ENCODE data around the gene KIAA0930.

Gene KIAA0930

GRCh38 chr22:45224988-45225731, 15.5 kb downstream of the KIAA0930 start:
- TF ChIP-seq GLIS1 (tag by site-specific recombination; IDR thresholded peaks at IDR 0.05) (peak; percentile 87), ZNF558 (tag by site-specific recombination; IDR thresholded peaks at IDR 0.05) (no peak), ZNF223 (tag by site-specific recombination; IDR thresholded peaks at IDR 0.05) (no peak), KLF17 (tag by site-specific recombination; IDR thresholded peaks at IDR 0.05) (no peak), ZIC2 (tag by site-specific recombination; IDR thresholded peaks at IDR 0.05) (0 out of 2 replicates have a peak, but pooled peaks have one; percentile 17), AEBP2 (tag by site-specific recombination; IDR thresholded peaks at IDR 0.05; ENCODE audit: borderline replicate concordance) (no peak), ZNF510 (tag by site-specific recombination; IDR thresholded peaks at IDR 0.05; ENCODE audit: insufficient replicate concordance) (no peak), ZEB2 (tag by site-specific recombination; IDR thresholded peaks at IDR 0.05) (no peak), ZNF202 (tag by site-specific recombination; IDR thresholded peaks at IDR 0.05; ENCODE audit: borderline replicate concordance) (no peak), HOXA7 (CRISPR knock-in tag; IDR thresholded peaks at IDR 0.05; ENCODE audit: borderline replicate concordance) (no peak), ZNF341 (tag by site-specific recombination; IDR thresholded peaks at IDR 0.05; ENCODE audit: low read depth) (no peak)
- peaks cover 5% of the 10 kb centered on the region for H3K4me1 ChIP-seq (ENCODE audit: control insufficient read depth, insufficient read depth, low read length)
- no peak overlapping the region for H3K4me3 ChIP-seq (ENCODE audit: low read depth, low read length)
- no peaks in the 10 kb centered on the region; a peak in 1 of 3 replicates for H3K36me3 ChIP-seq (ENCODE audit: control insufficient read depth in 2 of 2, insufficient read depth in 1 of 2, low read length in 2 of 2)
- CTCF ChIA-PET, result interaction anchor here (0.6 to 1.1 kb wide), 2 partner anchors 16 to 42 kb away, joined by 3 to 5 read pairs; no protein-coding TSS in a partner anchor
- H3K9me3 ChIP-seq (ENCODE audit: control insufficient read depth, insufficient read depth, low read depth, low read length), result no peaks in the 10 kb centered on the region
- no peak overlapping the region for H3K27ac ChIP-seq (ENCODE audit: extremely low read depth, low read depth, low read length)
- POLR2A ChIA-PET, result interaction anchor here (0.5 kb wide), 1 partner anchor 760 kb away, joined by 3 read pairs; no protein-coding TSS in a partner anchor

GRCh38 chr22:45224331-45224730, 16.4 kb downstream of the KIAA0930 start:
- Histone ChIP-seq H3K4me1 (ENCODE audit: control insufficient read depth, insufficient read depth, low read length) (peaks cover 5% of the 10 kb centered on the region), H3K4me3 (ENCODE audit: low read depth, low read length) (no peak overlapping the region), H3K27ac (ENCODE audit: extremely low read depth, low read depth, low read length) (peak overlapping the region; percentile 18; the same call in 1 of the 2 replicates), H3K9me3 (ENCODE audit: control insufficient read depth, insufficient read depth, low read depth, low read length) (no peaks in the 10 kb centered on the region), H3K36me3 (ENCODE audit: control insufficient read depth in 2 of 2, insufficient read depth in 1 of 2, low read length in 2 of 2) (no peaks in the 10 kb centered on the region; a peak in 1 of 3 replicates)
- no peak for TF ChIP-seq ZNF701 (tag by site-specific recombination; IDR thresholded peaks at IDR 0.05)
- no peak for TF ChIP-seq ZNF558 (tag by site-specific recombination; IDR thresholded peaks at IDR 0.05)
- TF ChIP-seq ZNF311 (tag by site-specific recombination; IDR thresholded peaks at IDR 0.05; ENCODE audit: borderline replicate concordance), result no peak
- TF ChIP-seq ZSCAN30 (tag by site-specific recombination; IDR thresholded peaks at IDR 0.05), result no peak
- TF ChIP-seq SCRT1 (tag by site-specific recombination; IDR thresholded peaks at IDR 0.05; ENCODE audit: borderline replicate concordance), result no peak
- no peak for TF ChIP-seq ZBTB20 (tag by site-specific recombination; IDR thresholded peaks at IDR 0.05)
- no peak for TF ChIP-seq AEBP2 (tag by site-specific recombination; IDR thresholded peaks at IDR 0.05; ENCODE audit: borderline replicate concordance)
- no peak for TF ChIP-seq KLF8 (tag by site-specific recombination; IDR thresholded peaks at IDR 0.05)
- no peak for TF ChIP-seq ZNF266 (tag by site-specific recombination; IDR thresholded peaks at IDR 0.05; ENCODE audit: low read depth)
- TF ChIP-seq ZNF777 (tag by site-specific recombination; IDR thresholded peaks at IDR 0.05; ENCODE audit: borderline replicate concordance), result no peak
- no peak for TF ChIP-seq ZNF785 (tag by site-specific recombination; IDR thresholded peaks at IDR 0.05)
- no peak for TF ChIP-seq ZNF366 (tag by site-specific recombination; conservative IDR thresholded peaks at IDR 0.05)
- TF ChIP-seq ZNF623 (tag by site-specific recombination; IDR thresholded peaks at IDR 0.05), result no peak
- no peak for TF ChIP-seq ZNF416 (tag by site-specific recombination; IDR thresholded peaks at IDR 0.05)
- no peak for TF ChIP-seq ZNF175 (tag by site-specific recombination; IDR thresholded peaks at IDR 0.05)
- TF ChIP-seq ZBTB21 (tag by site-specific recombination; IDR thresholded peaks at IDR 0.05), result no peak
- ChIA-PET CTCF (no interaction called here), POLR2A (no interaction called here)
